Measurements from ENCODE around the gene SLC13A2. TPM values are rescaled to one million over a fixed set of nuclear protein-coding genes. Genes with fewer than 3 reads are reported as not detected.

The SLC13A2 gene
- total and polyA plus RNA-seq, 2 donors = 0.09 TPM; not detected in 1

- Histone ChIP-seq H3K9me3 (ENCODE audit: control insufficient read depth in 2 of 2, insufficient read depth in 1 of 2, low read length in 1 of 2) (no peaks in the 10 kb centered on the region), H3K4me1 (ENCODE audit: control insufficient read depth in 2 of 2, insufficient read depth in 2 of 2, low read length in 2 of 2) (no peaks in the 10 kb centered on the region), H3K36me3 (ENCODE audit: control insufficient read depth in 2 of 2, insufficient read depth in 2 of 2, low read length in 1 of 2) (no peaks in the 10 kb centered on the region), H3K27me3 (ENCODE audit: control insufficient read depth in 2 of 2, insufficient read depth in 1 of 2, low read length in 1 of 2) (no peaks in the 10 kb centered on the region), H3K27ac (ENCODE audit: low read depth in 1 of 2, low read length in 1 of 2) (no peak overlapping the region), H3K4me3 (ENCODE audit: low read length in 2 of 2) (no peak overlapping the region)
- no peak for DNase-seq (ENCODE audit: low read depth in 6 of 9, low spot score in 9 of 9)
- WGBS = 65% methylated on average over 9 of the region's 9 CpGs
Measured at GRCh38 chr17:28475151-28475900, 1.9 kb downstream of the SLC13A2 start.

GRCh38 chr17:28476076-28476865, 2.8 kb downstream of the SLC13A2 start:
- Histone ChIP-seq H3K4me3 (ENCODE audit: low read length in 2 of 2) (no peak overlapping the region), H3K27me3 (ENCODE audit: control insufficient read depth in 2 of 2, insufficient read depth in 1 of 2, low read length in 1 of 2) (no peaks in the 10 kb centered on the region), H3K4me1 (ENCODE audit: control insufficient read depth in 2 of 2, insufficient read depth in 2 of 2, low read length in 2 of 2) (peaks cover 0 to 2% of the 10 kb centered on the region in 2 donors), H3K9me3 (ENCODE audit: control insufficient read depth in 2 of 2, insufficient read depth in 1 of 2, low read length in 1 of 2) (no peaks in the 10 kb centered on the region), H3K27ac (ENCODE audit: low read depth in 1 of 2, low read length in 1 of 2) (no peak overlapping the region), H3K36me3 (ENCODE audit: control insufficient read depth in 2 of 2, insufficient read depth in 2 of 2, low read length in 1 of 2) (no peaks in the 10 kb centered on the region)
- WGBS = 92% methylated on average over 11 of the region's 11 CpGs
- no peak for DNase-seq (ENCODE audit: low read depth in 6 of 9, low spot score in 9 of 9)

- H3K4me1 ChIP-seq (ENCODE audit: control insufficient read depth in 2 of 2, insufficient read depth in 2 of 2, low read length in 2 of 2) = peaks cover 0 to 3% of the 10 kb centered on the region in 2 donors
- WGBS = 97% methylated on average over 7 of the region's 7 CpGs
- no peaks in the 10 kb centered on the region for H3K36me3 ChIP-seq (ENCODE audit: control insufficient read depth in 2 of 2, insufficient read depth in 2 of 2, low read length in 1 of 2)
- H3K27me3 ChIP-seq (ENCODE audit: control insufficient read depth in 2 of 2, insufficient read depth in 1 of 2, low read length in 1 of 2) = no peaks in the 10 kb centered on the region
- no peak for DNase-seq (ENCODE audit: low read depth in 6 of 9, low spot score in 9 of 9)
- no peaks in the 10 kb centered on the region for H3K9me3 ChIP-seq (ENCODE audit: control insufficient read depth in 2 of 2, insufficient read depth in 1 of 2, low read length in 1 of 2)
- no peak overlapping the region for H3K27ac ChIP-seq (ENCODE audit: low read depth in 1 of 2, low read length in 1 of 2)
- no peak overlapping the region for H3K4me3 ChIP-seq (ENCODE audit: low read length in 2 of 2)
Measured at GRCh38 chr17:28477928-28478327, 4.5 kb downstream of the SLC13A2 start.

- DNase-seq (ENCODE audit: low read depth in 6 of 9, low spot score in 9 of 9) = no peak
- Histone ChIP-seq H3K4me1 (ENCODE audit: control insufficient read depth in 2 of 2, insufficient read depth in 2 of 2, low read length in 2 of 2) (peaks cover 0 to 3% of the 10 kb centered on the region in 2 donors), H3K27ac (ENCODE audit: low read depth in 1 of 2, low read length in 1 of 2) (no peak overlapping the region), H3K4me3 (ENCODE audit: low read length in 2 of 2) (no peak overlapping the region), H3K36me3 (ENCODE audit: control insufficient read depth in 2 of 2, insufficient read depth in 2 of 2, low read length in 1 of 2) (no peaks in the 10 kb centered on the region), H3K9me3 (ENCODE audit: control insufficient read depth in 2 of 2, insufficient read depth in 1 of 2, low read length in 1 of 2) (no peaks in the 10 kb centered on the region), H3K27me3 (ENCODE audit: control insufficient read depth in 2 of 2, insufficient read depth in 1 of 2, low read length in 1 of 2) (peaks cover 0 to 2% of the 10 kb centered on the region in 2 donors)
- 92% methylated on average over 3 of the region's 3 CpGs for WGBS
Measured at GRCh38 chr17:28478712-28479615, 5.5 kb downstream of the SLC13A2 start.

- H3K27me3 ChIP-seq (ENCODE audit: control insufficient read depth in 2 of 2, insufficient read depth in 1 of 2, low read length in 1 of 2) = peaks cover 0 to 2% of the 10 kb centered on the region in 2 donors
- 93% methylated on average over 5 of the region's 5 CpGs for WGBS
- no peaks in the 10 kb centered on the region for H3K9me3 ChIP-seq (ENCODE audit: control insufficient read depth in 2 of 2, insufficient read depth in 1 of 2, low read length in 1 of 2)
- H3K27ac ChIP-seq (ENCODE audit: low read depth in 1 of 2, low read length in 1 of 2) = no peak overlapping the region
- peaks cover 0 to 3% of the 10 kb centered on the region in 2 donors for H3K4me1 ChIP-seq (ENCODE audit: control insufficient read depth in 2 of 2, insufficient read depth in 2 of 2, low read length in 2 of 2)
- DNase-seq (ENCODE audit: low read depth in 6 of 9, low spot score in 9 of 9) = no peak
- no peaks in the 10 kb centered on the region for H3K36me3 ChIP-seq (ENCODE audit: control insufficient read depth in 2 of 2, insufficient read depth in 2 of 2, low read length in 1 of 2)
- H3K4me3 ChIP-seq (ENCODE audit: low read length in 2 of 2) = no peak overlapping the region
Measured at GRCh38 chr17:28480278-28480677, 6.8 kb downstream of the SLC13A2 start.

GRCh38 chr17:28480799-28481571, 7.5 kb downstream of the SLC13A2 start:
- Histone ChIP-seq H3K9me3 (ENCODE audit: control insufficient read depth in 2 of 2, insufficient read depth in 1 of 2, low read length in 1 of 2) (no peaks in the 10 kb centered on the region), H3K4me1 (ENCODE audit: control insufficient read depth in 2 of 2, insufficient read depth in 2 of 2, low read length in 2 of 2) (peaks cover 0 to 3% of the 10 kb centered on the region in 2 donors), H3K27me3 (ENCODE audit: control insufficient read depth in 2 of 2, insufficient read depth in 1 of 2, low read length in 1 of 2) (peaks cover 0 to 2% of the 10 kb centered on the region in 2 donors), H3K36me3 (ENCODE audit: control insufficient read depth in 2 of 2, insufficient read depth in 2 of 2, low read length in 1 of 2) (no peaks in the 10 kb centered on the region), H3K4me3 (ENCODE audit: low read length in 2 of 2) (no peak overlapping the region), H3K27ac (ENCODE audit: low read depth in 1 of 2, low read length in 1 of 2) (peak overlapping the region; percentile 41 to 60)
- WGBS = 92% methylated on average over 10 of the region's 10 CpGs
- peak in 1 of 9 donors; percentile 7 for DNase-seq (ENCODE audit: low read depth in 6 of 9, low spot score in 9 of 9)

- no peak for DNase-seq (ENCODE audit: low read depth in 6 of 9, low spot score in 9 of 9)
- 91% methylated on average over 10 of the region's 10 CpGs for WGBS
Measured at GRCh38 chr17:28482551-28483199, 9.2 kb downstream of the SLC13A2 start.

GRCh38 chr17:28484296-28484695, 10.9 kb downstream of the SLC13A2 start:
- Histone ChIP-seq H3K27me3 (ENCODE audit: control insufficient read depth in 2 of 2, insufficient read depth in 1 of 2, low read length in 1 of 2) (peaks cover 0 to 2% of the 10 kb centered on the region in 2 donors), H3K9me3 (ENCODE audit: control insufficient read depth in 2 of 2, insufficient read depth in 1 of 2, low read length in 1 of 2) (no peaks in the 10 kb centered on the region), H3K27ac (ENCODE audit: low read depth in 1 of 2, low read length in 1 of 2) (no peak overlapping the region), H3K36me3 (ENCODE audit: control insufficient read depth in 2 of 2, insufficient read depth in 2 of 2, low read length in 1 of 2) (no peaks in the 10 kb centered on the region), H3K4me1 (ENCODE audit: control insufficient read depth in 2 of 2, insufficient read depth in 2 of 2, low read length in 2 of 2) (peaks cover 0 to 3% of the 10 kb centered on the region in 2 donors), H3K4me3 (ENCODE audit: low read length in 2 of 2) (no peak overlapping the region)
- DNase-seq (ENCODE audit: low read depth in 6 of 9, low spot score in 9 of 9) = no peak
- WGBS = 40% methylated on average over 2 of the region's 2 CpGs

More at GRCh38 chr17:28482551-28483199, 9.2 kb downstream of the SLC13A2 start:
- no peaks in the 10 kb centered on the region for H3K36me3 ChIP-seq (ENCODE audit: control insufficient read depth in 2 of 2, insufficient read depth in 2 of 2, low read length in 1 of 2)
- H3K4me3 ChIP-seq (ENCODE audit: low read length in 2 of 2) = no peak overlapping the region
- H3K27ac ChIP-seq (ENCODE audit: low read depth in 1 of 2, low read length in 1 of 2) = no peak overlapping the region
- no peaks in the 10 kb centered on the region for H3K9me3 ChIP-seq (ENCODE audit: control insufficient read depth in 2 of 2, insufficient read depth in 1 of 2, low read length in 1 of 2)
- peaks cover 0 to 2% of the 10 kb centered on the region in 2 donors for H3K27me3 ChIP-seq (ENCODE audit: control insufficient read depth in 2 of 2, insufficient read depth in 1 of 2, low read length in 1 of 2)
- peaks cover 0 to 3% of the 10 kb centered on the region in 2 donors for H3K4me1 ChIP-seq (ENCODE audit: control insufficient read depth in 2 of 2, insufficient read depth in 2 of 2, low read length in 2 of 2)
